GM19328 (cell line): ENCODE results near the gene EDN3.

ENCODE experiments used
- ATAC-seq: cut with Tn5 transposase; IDR thresholded peaks from one replicate; pipeline ENCODE4 v1.9.1; 2021; ENCODE audit warnings: mild to moderate bottlenecking, moderate library complexity; ENCODE audit not compliant: unreplicated experiment

EDN3 gene

DNA sequence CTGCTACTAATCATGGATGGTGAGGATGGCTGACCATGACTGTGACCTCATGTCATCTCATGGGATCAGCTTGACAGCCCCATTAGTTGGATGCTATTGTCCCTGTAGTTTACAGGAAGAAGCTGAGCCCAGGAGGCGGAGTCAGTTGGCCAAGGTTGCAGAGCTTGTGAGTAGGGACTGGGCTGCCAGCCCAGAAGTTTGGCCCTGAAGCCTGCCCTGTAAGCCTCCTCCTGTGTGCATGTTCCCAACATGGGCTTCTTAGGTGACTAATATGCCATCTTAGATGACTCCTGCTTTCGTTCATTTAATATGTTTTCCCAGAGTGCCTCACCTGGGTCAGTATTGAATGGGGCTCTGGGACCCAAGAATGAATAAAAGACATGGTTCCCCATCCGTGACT lies 6.9 kb downstream of the EDN3 start:
- no peak for ATAC-seq

- ATAC-seq = no peak
Measured at GRCh38 chr20:59308493-59309201, 8.2 kb downstream of the EDN3 start.

DNA sequence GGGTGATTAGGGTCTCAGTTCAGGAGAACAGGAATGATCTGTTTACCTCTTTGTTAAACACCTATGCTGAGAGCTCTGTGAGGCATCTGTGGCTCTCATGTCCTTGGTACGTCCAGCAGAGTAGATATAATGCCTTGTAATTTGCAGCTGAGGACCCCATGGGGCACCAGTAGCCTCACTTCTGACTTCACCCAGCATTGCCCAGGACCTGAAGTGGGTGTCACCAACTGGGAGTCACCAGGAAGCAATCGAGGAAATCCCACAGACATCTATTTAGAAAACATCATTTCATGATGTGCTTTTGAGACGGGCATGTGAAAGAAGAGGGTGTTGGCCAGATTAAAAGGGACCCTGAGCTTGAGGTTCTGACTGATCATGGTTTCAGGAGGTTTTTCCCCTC lies 8.8 kb downstream of the EDN3 start:
- ATAC-seq = no peak

GRCh38 chr20:59314997-59315396 lies 14.6 kb downstream of the EDN3 start:
- no peak for ATAC-seq

GRCh38 chr20:59316911-59317731 lies 16.7 kb downstream of the EDN3 start:
- ATAC-seq = no peak

DNA sequence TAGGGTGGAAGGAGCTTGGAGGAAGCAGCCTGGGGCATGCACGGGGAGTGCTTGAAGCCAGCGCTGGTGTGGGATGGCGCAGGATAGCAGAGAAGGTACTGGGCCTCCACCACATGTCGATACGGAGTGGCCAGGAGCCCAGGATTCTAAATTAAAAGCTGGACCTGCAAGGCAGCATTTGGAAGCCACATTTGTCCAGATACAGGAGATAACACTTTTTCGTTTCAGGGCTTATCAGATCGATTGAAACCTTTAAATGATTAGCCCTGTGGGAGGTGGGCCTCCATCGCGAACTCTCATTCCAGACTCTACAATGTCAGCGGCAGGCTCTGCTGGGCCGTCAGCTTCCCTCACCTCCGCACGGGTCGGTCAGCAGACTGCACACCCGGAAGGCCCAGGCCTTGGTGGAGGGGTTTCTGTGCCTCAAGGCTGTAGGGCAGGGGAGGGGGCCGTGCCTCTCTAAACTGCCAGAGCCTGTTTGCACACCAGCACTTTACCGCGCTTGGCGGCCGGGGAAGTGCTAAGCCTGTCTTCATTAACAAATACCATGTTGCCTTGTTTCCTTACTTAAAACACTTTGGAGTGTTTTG lies 17.9 kb downstream of the EDN3 start:
- no peak for ATAC-seq

DNA sequence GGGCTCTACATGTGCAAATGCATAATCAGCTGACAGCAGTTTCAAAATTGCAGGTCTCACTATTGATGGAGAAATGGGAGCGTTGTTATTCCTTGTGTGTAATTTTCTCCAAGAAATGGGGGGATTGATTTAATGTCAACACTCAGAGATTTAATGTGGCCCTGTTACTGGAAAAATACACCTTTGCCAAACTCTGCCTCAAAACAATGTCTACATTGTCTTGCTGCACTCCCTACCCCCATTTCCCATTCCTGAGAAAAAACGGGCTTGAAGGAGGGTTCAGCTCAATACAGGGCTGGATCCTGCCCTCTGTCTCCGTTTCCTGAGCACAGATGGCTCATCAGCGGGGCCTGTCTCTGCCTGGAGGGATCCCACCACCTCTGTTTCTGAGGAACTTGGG lies 18.4 kb downstream of the EDN3 start:
- ATAC-seq = no peak

DNA sequence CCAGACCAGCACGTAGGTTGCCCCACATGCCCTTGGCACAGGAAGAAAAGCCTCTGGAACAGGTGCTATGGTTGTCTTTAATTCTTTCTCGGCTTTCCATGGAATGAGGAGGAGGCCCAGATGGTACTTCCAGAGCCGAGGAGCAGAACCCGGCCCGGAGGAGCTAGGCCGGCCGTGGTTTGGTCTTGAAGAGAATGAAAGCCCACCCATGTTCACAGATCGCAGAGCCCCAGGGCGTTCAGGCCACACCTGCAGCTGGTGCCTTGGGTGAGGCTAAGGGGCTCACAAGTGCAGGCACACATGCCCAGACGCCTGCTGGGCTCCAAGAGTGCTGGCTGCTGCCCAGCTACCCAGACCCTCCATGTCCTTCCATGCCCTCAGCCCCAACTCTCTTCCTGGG lies 20.0 kb downstream of the EDN3 start:
- ATAC-seq = no peak

DNA sequence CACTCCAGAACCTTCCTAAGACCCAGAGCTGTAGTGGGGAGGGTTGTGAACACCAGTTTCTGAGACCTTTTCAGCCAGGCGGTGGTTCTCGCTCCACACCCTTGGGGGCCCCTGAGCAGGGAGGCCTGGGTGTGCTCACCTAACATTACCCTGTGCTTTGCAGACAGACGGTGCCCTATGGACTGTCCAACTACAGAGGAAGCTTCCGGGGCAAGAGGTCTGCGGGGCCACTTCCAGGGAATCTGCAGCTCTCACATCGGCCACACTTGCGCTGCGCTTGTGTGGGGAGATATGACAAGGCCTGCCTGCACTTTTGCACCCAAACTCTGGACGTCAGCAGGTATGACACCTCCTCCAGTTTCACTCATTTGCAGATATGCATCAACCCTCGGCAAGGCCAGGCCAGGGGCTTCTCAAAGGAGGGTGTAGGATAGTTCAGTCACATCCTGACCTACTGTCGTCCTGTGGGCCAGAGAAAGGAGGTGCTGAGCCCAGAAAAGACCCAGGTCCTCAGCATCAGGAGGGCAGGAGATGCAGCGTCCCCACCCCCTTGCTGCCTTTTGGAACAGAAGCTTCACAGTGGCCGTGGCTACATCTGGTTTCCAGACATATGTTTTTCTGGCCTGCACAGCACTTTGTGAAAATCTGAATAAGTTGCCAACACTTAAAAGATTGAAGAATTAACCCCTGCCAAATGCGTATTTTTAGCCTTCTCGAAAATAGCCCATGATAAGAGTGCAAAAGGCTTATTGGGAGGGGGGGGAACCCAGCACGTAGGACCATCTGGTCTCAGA lies 20.6 kb downstream of the EDN3 start:
- no peak for ATAC-seq

DNA sequence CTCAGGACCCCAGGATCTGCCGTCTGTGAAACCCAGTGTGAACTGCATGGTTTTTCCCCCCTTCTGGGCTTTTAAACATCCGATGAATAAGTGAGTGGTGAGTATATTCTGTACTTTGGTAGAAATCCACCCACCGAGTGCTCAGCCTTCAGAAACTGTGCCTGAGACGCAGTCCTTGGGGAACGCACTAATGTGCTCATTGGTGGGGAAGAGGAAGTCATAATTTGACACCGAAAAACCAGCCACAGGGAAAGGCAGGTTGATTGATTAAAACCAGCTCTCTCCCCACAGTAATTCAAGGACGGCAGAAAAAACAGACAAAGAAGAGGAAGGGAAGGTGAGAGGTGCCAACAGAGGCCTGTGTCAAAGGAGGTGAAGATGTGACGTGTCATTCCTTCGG lies 21.7 kb downstream of the EDN3 start:
- ATAC-seq = no peak

GRCh38 chr20:59322585-59323454 lies 22.4 kb downstream of the EDN3 start:
- ATAC-seq = no peak

DNA sequence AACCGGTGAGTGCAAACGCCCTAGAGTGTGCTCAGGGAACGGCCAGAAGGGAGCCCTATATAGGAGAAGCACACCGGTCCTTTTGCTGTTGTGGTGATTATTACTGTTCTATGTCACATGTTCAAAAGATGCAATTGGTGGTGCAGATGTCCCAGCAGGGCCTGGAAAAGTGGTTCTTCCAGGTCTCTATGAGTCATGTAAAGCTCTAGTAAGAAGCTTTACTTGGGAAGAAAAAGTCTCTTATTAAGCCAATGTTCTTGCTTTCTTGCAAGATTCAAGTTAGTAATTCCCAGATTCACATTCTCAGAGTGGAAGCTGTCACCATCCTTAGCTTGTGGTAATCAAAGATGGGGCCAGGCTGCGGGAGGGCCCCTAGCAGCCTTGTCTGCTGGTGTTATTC lies 23.3 kb downstream of the EDN3 start:
- no peak for ATAC-seq

DNA sequence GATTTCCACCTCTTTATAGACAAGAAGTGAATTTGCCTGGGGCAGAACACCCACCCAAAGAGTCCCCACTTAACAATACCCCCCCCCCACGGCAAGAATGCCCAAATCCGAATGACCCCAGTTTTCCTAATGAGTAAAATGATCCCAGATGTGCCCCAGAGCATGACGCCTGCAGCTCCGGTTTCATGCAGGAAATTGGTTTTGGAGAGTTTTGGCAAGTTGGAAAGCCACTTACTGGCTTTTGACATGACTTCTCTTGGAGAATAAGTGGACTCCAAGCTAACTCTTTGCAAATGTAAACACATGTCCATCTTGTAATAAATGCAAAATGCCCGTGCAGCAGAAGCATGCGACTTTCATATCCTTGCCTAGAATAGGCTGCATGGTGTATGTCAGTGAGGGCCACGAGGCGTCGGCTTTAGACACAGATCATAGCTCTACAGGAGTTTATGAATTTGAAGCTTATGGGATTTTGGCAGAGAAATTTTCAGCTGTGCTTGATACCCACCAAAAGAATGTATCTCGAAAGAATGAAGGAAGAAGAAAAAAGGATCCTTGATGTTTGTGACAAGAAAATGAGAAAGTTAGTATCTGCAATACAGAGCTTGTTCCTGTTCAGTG lies 24.2 kb downstream of the EDN3 start:
- no peak for ATAC-seq

- ATAC-seq = no peak
Measured at GRCh38 chr20:59325142-59325523, 24.7 kb downstream of the EDN3 start.

DNA sequence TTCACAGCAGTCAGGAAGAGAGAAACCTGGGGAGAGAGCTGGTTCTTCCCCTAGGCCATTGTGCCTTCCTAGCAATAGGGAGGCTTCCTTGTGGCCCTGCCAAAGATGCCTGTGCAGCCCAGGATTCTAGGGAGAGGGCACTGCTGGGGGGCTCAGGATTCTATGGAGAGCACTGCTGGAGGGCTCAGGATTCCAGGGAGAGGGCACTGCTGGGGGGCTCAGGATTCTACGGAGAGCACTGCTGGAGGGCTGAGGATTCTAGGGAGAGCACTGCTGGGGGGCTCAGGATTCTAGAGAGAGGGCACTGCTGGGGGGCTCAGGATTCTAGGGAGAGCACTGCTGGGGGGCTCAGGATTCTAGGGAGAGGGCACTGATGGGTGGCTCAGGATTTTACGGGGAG lies 25.8 kb downstream of the EDN3 start:
- ATAC-seq = no peak

- no peak for ATAC-seq
Measured at GRCh38 chr20:59328071-59328470, 27.7 kb downstream of the EDN3 start.

- no peak for ATAC-seq
Measured at GRCh38 chr20:59331721-59332329, 31.4 kb downstream of the EDN3 start.

DNA sequence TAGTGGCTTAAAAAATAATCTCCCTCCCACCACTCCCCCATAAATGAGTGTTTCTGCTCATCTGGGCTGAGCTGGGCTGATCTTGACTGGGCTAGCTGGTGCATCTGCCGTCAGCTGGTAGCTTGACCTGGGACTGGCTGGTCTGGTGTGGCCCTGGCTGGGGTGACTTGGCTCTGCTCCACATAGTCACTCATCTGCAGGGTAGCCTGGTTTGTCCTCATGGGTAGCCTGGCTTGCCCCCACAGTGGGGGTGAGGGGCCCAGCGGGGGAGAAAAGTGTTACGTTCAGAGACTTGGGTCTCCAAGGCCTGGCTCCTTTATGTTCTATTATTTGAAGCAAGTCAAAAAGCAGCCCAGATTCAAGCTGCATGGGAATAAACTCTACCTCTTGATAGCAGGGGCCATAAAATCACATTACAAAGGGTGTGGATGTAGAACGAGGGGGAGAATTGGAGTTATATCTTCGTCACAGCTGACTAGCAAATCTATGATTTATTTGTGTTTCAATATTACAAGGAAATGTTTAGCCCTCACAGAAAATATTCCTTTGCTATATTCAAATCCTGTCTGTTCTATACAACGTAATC lies 32.9 kb downstream of the EDN3 start:
- no peak for ATAC-seq

DNA sequence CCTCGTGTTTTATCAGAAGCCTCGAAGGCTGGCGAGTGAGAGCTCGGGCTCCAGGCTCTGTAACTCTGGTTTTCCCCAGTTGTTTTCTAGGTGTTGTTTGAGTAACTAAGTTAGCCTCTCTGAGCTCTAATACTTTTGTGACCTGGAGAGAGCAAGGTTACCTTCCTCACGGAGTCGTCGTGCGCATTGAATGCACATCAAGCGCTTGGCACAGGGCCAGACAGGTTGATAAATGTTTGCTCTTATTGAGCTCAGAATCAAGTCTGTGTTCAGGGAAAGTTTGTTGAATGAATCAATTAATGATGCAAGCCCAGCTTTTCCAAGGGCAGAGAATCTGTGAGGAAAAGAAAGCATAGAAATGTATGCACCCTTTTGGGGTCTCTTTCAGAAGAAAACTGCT lies 33.5 kb downstream of the EDN3 start:
- no peak for ATAC-seq
